Neutrophil (primary cell): ENCODE measurements around the gene IFI30.

Source experiments
- H3K27ac ChIP-seq: fragments of 200-600 bp; sonication (generic); 2 replicates; pipeline ENCODE4 v1.5.1; 2016; ENCODE audit warnings: mild to moderate bottlenecking, moderate library complexity
- H3K27me3 ChIP-seq: fragments of 200-600 bp; sonication (generic); 2 replicates; pipeline ENCODE4 v1.6.0; 2016; ENCODE audit warnings: mild to moderate bottlenecking
- H3K36me3 ChIP-seq: fragments of 200-600 bp; sonication (generic); 2 replicates; pipeline ENCODE4 v1.5.1; 2017
- H3K4me1 ChIP-seq, 2 experiments: fragments of 200-600 bp in 1 of 2; sonication (generic) in 1 of 2; 1 replicate in 1 of 2; 2 replicates in 1 of 2; pipeline versions ENCODE4 v1.5.1 to v1.6.1; 2013 to 2016; ENCODE audit warnings: low read depth in 1 of 2, low read length in 1 of 2, mild to moderate bottlenecking in 1 of 2, moderate library complexity in 1 of 2; ENCODE audit not compliant: control insufficient read depth in 1 of 2, insufficient read depth in 1 of 2
- H3K4me3 ChIP-seq, 2 experiments: fragments of 200-600 bp in 1 of 2; sonication (generic) in 1 of 2; 1 replicate in 1 of 2; 2 replicates in 1 of 2; pipeline ENCODE4 v1.5.1; 2013 to 2016; ENCODE audit warnings: low read depth in 1 of 2, low read length in 1 of 2, mild to moderate bottlenecking in 1 of 2, moderate library complexity in 1 of 2
- H3K9me3 ChIP-seq: fragments of 200-600 bp; sonication (generic); 2 replicates; pipeline ENCODE4 v1.5.1; 2016
- CTCF ChIP-seq: fragments of 200-600 bp; sonication (generic); IDR thresholded peaks from 2 replicates; pipeline ENCODE4 v1.5.1; 2016; ENCODE audit warnings: antibody characterized with exemption

IFI30 gene

GRCh38 chr19:18145391-18145999, 28.1 kb upstream of the IFI30 start:
- H3K36me3 ChIP-seq = peaks cover 100% of the 10 kb centered on the region
- TF ChIP-seq CTCF = no peak

GRCh38 chr19:18147396-18147795, 26.2 kb upstream of the IFI30 start:
- Histone ChIP-seq H3K4me3 (no peak overlapping the region), H3K27ac (no peak overlapping the region), H3K4me1 (peaks cover 11% of the 10 kb centered on the region in 2 experiments), H3K9me3 (peaks cover 9% of the 10 kb centered on the region), H3K36me3 (peaks cover 91% of the 10 kb centered on the region), H3K27me3 (no peaks in the 10 kb centered on the region)
- TF ChIP-seq CTCF = no peak

More at GRCh38 chr19:18145391-18145999, 28.1 kb upstream of the IFI30 start:
- H3K27me3 ChIP-seq = no peaks in the 10 kb centered on the region
- H3K4me1 ChIP-seq = no peaks in the 10 kb centered on the region
- peaks cover 9% of the 10 kb centered on the region for H3K9me3 ChIP-seq
- H3K27ac ChIP-seq = no peak overlapping the region
- H3K4me3 ChIP-seq = no peak overlapping the region

DNA sequence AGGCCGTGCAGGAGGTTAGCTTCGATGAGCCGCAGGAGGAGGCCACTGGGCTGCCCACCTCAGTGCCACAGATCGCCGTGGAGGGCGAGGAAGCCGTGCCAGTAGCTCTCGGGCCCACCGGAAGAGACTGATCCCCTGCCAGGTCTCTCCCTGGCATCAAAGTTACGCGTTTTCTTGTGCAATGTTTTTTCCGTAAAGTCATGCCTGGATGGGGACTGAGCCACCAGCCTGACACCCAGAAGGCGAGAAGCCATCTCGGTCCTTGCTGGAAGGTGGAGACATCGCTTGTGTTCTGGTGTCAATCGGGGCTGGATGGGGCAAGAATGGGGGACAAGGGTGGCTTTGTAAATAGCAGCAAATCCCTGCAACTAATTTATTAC, 24.0 kb upstream of the IFI30 start:
- Histone ChIP-seq H3K4me3 (no peak overlapping the region), H3K9me3 (peaks cover 9% of the 10 kb centered on the region), H3K27ac (no peak overlapping the region), H3K36me3 (peaks cover 69% of the 10 kb centered on the region), H3K27me3 (no peaks in the 10 kb centered on the region), H3K4me1 (peaks cover 24 to 25% of the 10 kb centered on the region in 2 experiments)
- TF ChIP-seq CTCF = no peak

DNA sequence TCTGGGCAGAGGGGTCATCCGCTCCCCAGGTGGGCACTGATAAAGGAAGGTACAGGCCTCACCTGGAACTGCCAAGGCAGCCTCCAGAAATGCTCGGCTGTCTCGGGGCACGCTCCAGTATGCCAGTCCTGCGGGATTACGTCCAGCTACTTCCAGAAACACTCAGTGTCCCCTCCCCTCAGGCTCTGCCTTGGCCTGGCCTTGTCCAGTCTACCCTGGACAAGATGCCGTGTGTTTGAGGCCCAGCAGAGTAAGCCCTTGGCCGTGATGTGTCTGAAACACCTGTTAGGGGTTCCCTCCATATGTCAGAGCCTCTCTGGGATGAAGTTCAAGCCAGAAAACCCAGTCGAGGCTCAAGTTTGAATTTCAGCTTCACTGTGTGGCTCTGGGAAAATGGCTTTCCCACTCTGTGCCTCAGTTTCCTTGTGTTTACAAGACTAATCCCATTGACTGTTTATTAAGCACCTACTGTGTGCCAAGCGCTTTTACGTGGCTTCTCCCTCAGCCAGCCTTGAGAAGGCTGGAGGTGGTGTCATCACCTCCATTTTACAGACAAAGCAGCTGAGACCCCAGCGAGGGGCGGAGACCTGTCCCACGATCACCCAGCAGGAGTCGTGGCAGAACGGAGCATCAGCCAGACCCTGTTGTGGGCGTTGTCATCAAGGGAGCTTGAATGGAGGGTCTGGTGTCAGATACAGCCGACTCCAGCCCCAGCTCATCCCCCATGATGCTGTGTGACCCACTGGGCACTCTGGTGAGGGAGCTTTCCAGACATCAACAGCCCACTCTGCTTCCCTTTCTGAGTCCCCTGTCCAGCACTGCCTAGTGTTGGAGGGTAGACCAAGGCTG, 22.6 kb upstream of the IFI30 start:
- H3K27ac ChIP-seq = peak overlapping the region; percentile 99
- TF ChIP-seq CTCF = no peak

DNA sequence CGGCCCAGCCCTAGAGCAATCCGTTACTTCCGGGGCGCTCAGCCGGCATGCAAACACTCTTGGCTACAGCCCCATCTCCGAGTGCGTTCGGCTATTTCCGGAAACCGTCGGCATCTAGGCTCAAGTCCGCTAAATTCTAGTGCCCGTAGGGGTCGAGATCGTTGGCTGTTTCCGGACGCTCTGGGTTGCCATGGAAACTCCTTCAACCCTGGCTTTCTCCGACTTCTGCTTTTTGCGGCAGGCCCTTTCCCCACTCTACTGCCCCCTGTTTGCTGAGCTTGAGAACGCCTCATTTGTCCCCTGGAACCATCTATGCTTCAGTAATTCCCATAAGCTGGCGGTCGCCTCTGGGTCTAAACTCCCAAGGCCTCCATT, 21.2 kb upstream of the IFI30 start:
- H3K27ac ChIP-seq = peak overlapping the region; percentile 99
- H3K36me3 ChIP-seq = peaks cover 41% of the 10 kb centered on the region
- peaks cover 24 to 25% of the 10 kb centered on the region in 2 experiments for H3K4me1 ChIP-seq
- H3K4me3 ChIP-seq = peak overlapping the region; percentile 94 to 99
- no peaks in the 10 kb centered on the region for H3K9me3 ChIP-seq
- TF ChIP-seq CTCF = peak; percentile 87
- no peaks in the 10 kb centered on the region for H3K27me3 ChIP-seq

More for the DNA sequence above, 22.6 kb upstream of the IFI30 start:
- peak overlapping the region in 1 of 2 experiments; percentile 99 for H3K4me3 ChIP-seq
- H3K36me3 ChIP-seq = peaks cover 55% of the 10 kb centered on the region
- H3K9me3 ChIP-seq = no peaks in the 10 kb centered on the region
- no peaks in the 10 kb centered on the region for H3K27me3 ChIP-seq
- peaks cover 24 to 25% of the 10 kb centered on the region in 2 experiments for H3K4me1 ChIP-seq
